ENCODE data around the gene MST1R. TPM values are rescaled to one million over a fixed set of nuclear protein-coding genes. Genes with fewer than 3 reads are reported as not detected.

The MST1R gene
- total RNA-seq, 2 experiments from 2014 or later = 0.38 to 0.82 TPM

DNA sequence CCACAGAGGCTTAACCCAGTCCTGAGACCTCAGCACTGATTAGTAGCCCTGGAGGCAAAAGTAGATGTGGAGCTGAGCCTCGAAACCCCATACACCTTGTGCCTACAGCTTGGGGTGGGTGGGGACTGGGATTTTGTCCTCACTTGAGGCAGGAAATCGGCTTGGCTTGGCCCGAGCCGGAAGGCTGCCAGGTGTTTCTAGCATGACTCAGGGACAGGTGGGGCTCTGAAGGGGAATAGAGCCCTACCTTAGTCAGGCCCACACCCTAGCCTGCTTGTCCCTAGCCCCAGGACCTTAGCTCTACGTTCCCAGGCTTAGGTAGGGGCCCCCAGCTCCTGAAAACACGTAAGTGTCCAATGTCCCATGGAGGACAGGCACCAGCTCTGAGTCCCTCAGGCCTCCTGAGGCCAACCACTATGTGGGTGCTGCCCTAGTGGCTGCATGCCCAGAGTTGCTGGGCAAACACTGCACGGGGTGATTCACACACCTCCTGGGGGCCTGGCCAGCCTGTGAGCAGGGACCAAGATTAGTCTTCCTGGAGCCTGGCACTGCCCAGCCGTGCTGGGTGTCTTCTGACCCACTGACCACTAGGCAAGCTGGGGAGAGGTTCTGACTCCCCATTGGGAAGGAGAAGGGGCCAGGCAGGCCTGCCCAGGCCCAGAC lies 3.1 kb downstream of the MST1R start:
- ChIA-PET POLR2A (interaction anchor here (0.6 to 1.0 kb wide), 2 partner anchors 30 to 170 kb away, joined by 4 to 5 read pairs; no protein-coding TSS in a partner anchor), CTCF (ENCODE audit: unreplicated experiment) (interaction anchor here (0.6 to 1.7 kb wide), 3 partner anchors 9 to 91 kb away, joined by 3 to 7 read pairs (median 5); no protein-coding TSS in a partner anchor)
- intact Hi-C loops (cut with micrococcal nuclease; ENCODE audit: unreplicated experiment) = loop anchor here (5.0 kb wide), 1 partner anchor 43 kb away; the partner anchor contains the start of gene TRAIP
- H3K4me1 ChIP-seq (ENCODE audit: insufficient read depth, low read length, poor library complexity, severe bottlenecking) = peaks cover 18% of the 10 kb centered on the region
- no peaks in the 10 kb centered on the region for H3K36me3 ChIP-seq (ENCODE audit: insufficient read depth, low read length)
- H3K4me2 ChIP-seq (ENCODE audit: low read length) = peak overlapping the region; percentile 40
- no peak overlapping the region for H2AFZ ChIP-seq (ENCODE audit: low read length)
- no peaks in the 10 kb centered on the region for H3K79me2 ChIP-seq (ENCODE audit: insufficient read depth, low read depth, low read length)
- DNase-seq (ENCODE audit: low spot score) = peak; percentile 65
- TF ChIP-seq, protein P1, sequence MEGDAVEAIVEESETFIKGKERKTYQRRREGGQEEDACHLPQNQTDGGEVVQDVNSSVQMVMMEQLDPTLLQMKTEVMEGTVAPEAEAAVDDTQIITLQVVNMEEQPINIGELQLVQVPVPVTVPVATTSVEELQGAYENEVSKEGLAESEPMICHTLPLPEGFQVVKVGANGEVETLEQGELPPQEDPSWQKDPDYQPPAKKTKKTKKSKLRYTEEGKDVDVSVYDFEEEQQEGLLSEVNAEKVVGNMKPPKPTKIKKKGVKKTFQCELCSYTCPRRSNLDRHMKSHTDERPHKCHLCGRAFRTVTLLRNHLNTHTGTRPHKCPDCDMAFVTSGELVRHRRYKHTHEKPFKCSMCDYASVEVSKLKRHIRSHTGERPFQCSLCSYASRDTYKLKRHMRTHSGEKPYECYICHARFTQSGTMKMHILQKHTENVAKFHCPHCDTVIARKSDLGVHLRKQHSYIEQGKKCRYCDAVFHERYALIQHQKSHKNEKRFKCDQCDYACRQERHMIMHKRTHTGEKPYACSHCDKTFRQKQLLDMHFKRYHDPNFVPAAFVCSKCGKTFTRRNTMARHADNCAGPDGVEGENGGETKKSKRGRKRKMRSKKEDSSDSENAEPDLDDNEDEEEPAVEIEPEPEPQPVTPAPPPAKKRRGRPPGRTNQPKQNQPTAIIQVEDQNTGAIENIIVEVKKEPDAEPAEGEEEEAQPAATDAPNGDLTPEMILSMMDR (conservative IDR thresholded peaks at IDR 0.05; ENCODE audit: low read length) = no peak
- no peak for TF ChIP-seq EZH2phosphoT487 (IDR thresholded peaks at IDR 0.05; ENCODE audit: borderline replicate concordance, low read depth, low read length)
- no peak overlapping the region for H3K27ac ChIP-seq (ENCODE audit: low read depth, low read length, poor library complexity, severe bottlenecking)
- no peaks in the 10 kb centered on the region for H3K9me2 ChIP-seq (ENCODE audit: insufficient read depth, low read length)
- H3K4me3 ChIP-seq (ENCODE audit: low read depth, low read length, poor library complexity, severe bottlenecking) = no peak overlapping the region
- no TSS peak for BruUV-seq (replicated peaks)
- H3K9me3 ChIP-seq (ENCODE audit: low read length) = no peaks in the 10 kb centered on the region
- no peaks in the 10 kb centered on the region for H4K20me1 ChIP-seq (ENCODE audit: insufficient read depth, low read length)

DNA sequence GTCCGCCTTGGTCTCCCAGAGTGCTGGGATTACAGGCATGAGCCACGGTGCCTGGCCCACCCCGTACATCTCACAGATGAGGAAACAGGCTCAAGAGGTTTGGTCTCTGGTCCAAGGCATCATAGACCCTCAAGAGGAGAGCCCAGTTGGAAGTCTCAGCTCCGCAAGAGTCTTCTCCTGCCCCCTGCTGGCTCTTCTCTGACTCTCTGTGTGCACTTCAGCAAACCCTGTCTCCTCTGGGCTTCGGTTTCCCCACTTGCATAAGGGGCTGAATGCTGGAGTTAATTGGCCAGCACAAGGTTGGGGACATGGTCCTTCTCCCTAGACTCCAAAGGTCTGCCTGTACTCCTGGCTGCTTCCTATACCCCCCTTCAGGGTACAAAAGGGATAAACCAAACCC lies 3.9 kb downstream of the MST1R start:
- no peaks in the 10 kb centered on the region for H3K36me3 ChIP-seq (ENCODE audit: insufficient read depth, low read length)
- H2AFZ ChIP-seq (ENCODE audit: low read length) = no peak overlapping the region
- no peak overlapping the region for H3K4me3 ChIP-seq (ENCODE audit: low read depth, low read length, poor library complexity, severe bottlenecking)
- no peaks in the 10 kb centered on the region for H3K79me2 ChIP-seq (ENCODE audit: insufficient read depth, low read depth, low read length)
- H3K4me2 ChIP-seq (ENCODE audit: low read length) = peak overlapping the region; percentile 40; the same call in 1 of the 2 replicates
- H3K27ac ChIP-seq (ENCODE audit: low read depth, low read length, poor library complexity, severe bottlenecking) = no peak overlapping the region
- TF ChIP-seq, protein P1 (conservative IDR thresholded peaks at IDR 0.05; ENCODE audit: low read length) = peak; percentile 79
- TF ChIP-seq EZH2phosphoT487 (IDR thresholded peaks at IDR 0.05; ENCODE audit: borderline replicate concordance, low read depth, low read length) = no peak
- H4K20me1 ChIP-seq (ENCODE audit: insufficient read depth, low read length) = no peaks in the 10 kb centered on the region
- peak; percentile 70 for DNase-seq (ENCODE audit: low spot score)
- H3K4me1 ChIP-seq (ENCODE audit: insufficient read depth, low read length, poor library complexity, severe bottlenecking) = peaks cover 18% of the 10 kb centered on the region
- no peaks in the 10 kb centered on the region for H3K9me3 ChIP-seq (ENCODE audit: low read length)
- no TSS peak for BruUV-seq (replicated peaks)
- H3K9me2 ChIP-seq (ENCODE audit: insufficient read depth, low read length) = no peaks in the 10 kb centered on the region
- CTCF ChIA-PET (ENCODE audit: unreplicated experiment) = interaction anchor here (0.6 kb wide), 1 partner anchor 91 kb away, joined by 7 read pairs; no protein-coding TSS in a partner anchor
- intact Hi-C loops (cut with micrococcal nuclease; ENCODE audit: unreplicated experiment) = loop anchor here (5.0 kb wide), 1 partner anchor 43 kb away; the partner anchor contains the start of gene TRAIP
- POLR2A ChIA-PET = interaction anchor here (0.6 to 1.0 kb wide), 3 partner anchors 11 to 171 kb away, joined by 3 to 5 read pairs (median 4); no protein-coding TSS in a partner anchor

- no peak for DNase-seq (ENCODE audit: low spot score)
- H4K20me1 ChIP-seq (ENCODE audit: insufficient read depth, low read length) = no peaks in the 10 kb centered on the region
- TF ChIP-seq EZH2phosphoT487 (IDR thresholded peaks at IDR 0.05; ENCODE audit: borderline replicate concordance, low read depth, low read length) = no peak
- TF ChIP-seq, protein P1 (conservative IDR thresholded peaks at IDR 0.05; ENCODE audit: low read length) = no peak
- POLR2A ChIA-PET = no interaction called here
- H3K9me3 ChIP-seq (ENCODE audit: low read length) = no peaks in the 10 kb centered on the region
- no peaks in the 10 kb centered on the region for H3K9me2 ChIP-seq (ENCODE audit: insufficient read depth, low read length)
- H3K36me3 ChIP-seq (ENCODE audit: insufficient read depth, low read length) = no peaks in the 10 kb centered on the region
- no peak overlapping the region for H3K4me2 ChIP-seq (ENCODE audit: low read length)
- H3K27ac ChIP-seq (ENCODE audit: low read depth, low read length, poor library complexity, severe bottlenecking) = no peak overlapping the region
- no peaks in the 10 kb centered on the region for H3K79me2 ChIP-seq (ENCODE audit: insufficient read depth, low read depth, low read length)
- no peak overlapping the region for H3K4me3 ChIP-seq (ENCODE audit: low read depth, low read length, poor library complexity, severe bottlenecking)
- no TSS peak for BruUV-seq (replicated peaks)
- H3K4me1 ChIP-seq (ENCODE audit: insufficient read depth, low read length, poor library complexity, severe bottlenecking) = peaks cover 18% of the 10 kb centered on the region
- intact Hi-C loops (cut with micrococcal nuclease; ENCODE audit: unreplicated experiment) = no loop called here
- CTCF ChIA-PET (ENCODE audit: unreplicated experiment) = interaction anchor here (0.6 kb wide), 1 partner anchor 60 kb away, joined by 3 read pairs; no protein-coding TSS in a partner anchor
- no peak overlapping the region for H2AFZ ChIP-seq (ENCODE audit: low read length)
Observed at GRCh38 chr3:49898991-49899390, 4.7 kb downstream of the MST1R start.
